HEK293 (cell line): ENCODE measurements around the gene SDC1.

Experiments used
- CTCF ChIA-PET: fragments of 350-600 bp; formaldehyde crosslinking; extraction: SDS; loops from one replicate; lab custom pipeline; 2021; ENCODE audit warnings: antibody characterized with exemption; lab: Yijun Ruan, JAX
- POLR2A ChIA-PET: fragments of 300-600 bp; formaldehyde crosslinking; extraction: SDS; loops from one replicate; lab custom pipeline; 2020; ENCODE audit warnings: antibody characterized with exemption, inconsistent platforms; lab: Yijun Ruan, JAX
- H3K27ac ChIP-seq: fragments of 200-500 bp; sonication (Bioruptor generic); 2 replicates; pipeline ENCODE4 v1.5.1; 2014; ENCODE audit warnings: low read depth, low read length, control low read depth, inconsistent platforms; ENCODE audit errors: extremely low read depth
- H3K36me3 ChIP-seq, 2 experiments: fragments of 200-500 bp in 1 of 2; sonication (Bioruptor generic) in 1 of 2; 1 replicate in 1 of 2; 2 replicates in 1 of 2; pipeline ENCODE4 v1.5.1; 2014 to 2017; ENCODE audit warnings: inconsistent platforms in 2 of 2, low read length in 2 of 2; ENCODE audit not compliant: control insufficient read depth in 2 of 2, insufficient read depth in 1 of 2
- H3K4me1 ChIP-seq: fragments of 200-500 bp; sonication (Bioruptor generic); 2 replicates; pipeline ENCODE4 v1.5.1; 2014; ENCODE audit warnings: mild to moderate bottlenecking, low read length, inconsistent platforms; ENCODE audit not compliant: control insufficient read depth, insufficient read depth
- H3K4me3 ChIP-seq: 2 replicates; pipeline ENCODE4 v1.5.1; 2011; ENCODE audit warnings: low read depth, mild to moderate bottlenecking, control low read depth, low read length, moderate library complexity
- H3K9me3 ChIP-seq: fragments of 200-500 bp; sonication (Bioruptor generic); 2 replicates; pipeline ENCODE4 v1.5.1; 2014; ENCODE audit warnings: low read depth, low read length, inconsistent platforms; ENCODE audit not compliant: control insufficient read depth, insufficient read depth
- BCL11B ChIP-seq: fragments of 450-650 bp; formaldehyde crosslinking; IDR thresholded peaks from 2 replicates; pipeline ENCODE4 v1.5.1; 2016; ENCODE audit warnings: low read depth, missing biosample characterization, missing genetic modification characterization
- GFI1B ChIP-seq: fragments of 450-650 bp; formaldehyde crosslinking; IDR thresholded peaks from 2 replicates; pipeline ENCODE4 v1.5.1; 2016; ENCODE audit warnings: missing biosample characterization, missing genetic modification characterization
- HOXD13 ChIP-seq: sonication (generic); formaldehyde crosslinking; IDR thresholded peaks from 2 replicates; pipeline ENCODE4 v1.8.0; 2022; ENCODE audit warnings: missing genetic modification reagents, borderline replicate concordance
- MEIS1 ChIP-seq: sonication (generic); formaldehyde crosslinking; IDR thresholded peaks from 2 replicates; pipeline ENCODE4 v1.8.1; 2022; ENCODE audit warnings: missing genetic modification reagents, mild to moderate bottlenecking, borderline replicate concordance
- ZNF114 ChIP-seq: fragments of 450-650 bp; formaldehyde crosslinking; IDR thresholded peaks from 2 replicates; pipeline ENCODE4 v1.5.0; 2017; ENCODE audit warnings: missing biosample characterization, missing genetic modification characterization
- ZNF335 ChIP-seq: fragments of 450-650 bp; formaldehyde crosslinking; conservative IDR thresholded peaks from 2 replicates; pipeline ENCODE4 v1.5.1; 2016; ENCODE audit warnings: missing biosample characterization, missing genetic modification characterization
- ZNF350 ChIP-seq: fragments of 450-650 bp; formaldehyde crosslinking; IDR thresholded peaks from 2 replicates; pipeline ENCODE4 v1.5.0; 2017; ENCODE audit warnings: missing biosample characterization, mild to moderate bottlenecking, missing genetic modification characterization
- ZNF423 ChIP-seq: fragments of 450-650 bp; formaldehyde crosslinking; IDR thresholded peaks from 2 replicates; pipeline ENCODE4 v1.5.1; 2016; ENCODE audit warnings: missing biosample characterization, missing genetic modification characterization
- ZNF530 ChIP-seq: fragments of 450-650 bp; formaldehyde crosslinking; IDR thresholded peaks from 2 replicates; pipeline ENCODE4 v1.5.1; 2016; ENCODE audit warnings: low read depth, missing biosample characterization, missing genetic modification characterization
- ZNF544 ChIP-seq: fragments of 450-650 bp; formaldehyde crosslinking; IDR thresholded peaks from 2 replicates; pipeline ENCODE4 v1.5.0; 2017; ENCODE audit warnings: missing biosample characterization, missing genetic modification characterization
- ZNF555 ChIP-seq: fragments of 450-650 bp; formaldehyde crosslinking; conservative IDR thresholded peaks from 2 replicates; pipeline ENCODE4 v1.5.1; 2017; ENCODE audit warnings: missing biosample characterization, mild to moderate bottlenecking, missing genetic modification characterization, inconsistent platforms
- ZNF558 ChIP-seq: fragments of 450-650 bp; formaldehyde crosslinking; IDR thresholded peaks from 2 replicates; pipeline ENCODE4 v1.5.1; 2016; ENCODE audit warnings: missing biosample characterization, missing genetic modification characterization
- ZNF600 ChIP-seq: fragments of 450-650 bp; formaldehyde crosslinking; IDR thresholded peaks from 2 replicates; pipeline ENCODE4 v1.5.1; 2016; ENCODE audit warnings: missing biosample characterization, missing genetic modification characterization
- ZNF610 ChIP-seq: fragments of 450-650 bp; formaldehyde crosslinking; IDR thresholded peaks from 2 replicates; pipeline ENCODE4 v1.5.1; 2016; ENCODE audit warnings: missing biosample characterization, missing genetic modification characterization, borderline replicate concordance
- ZNF76 ChIP-seq: fragments of 450-650 bp; formaldehyde crosslinking; IDR thresholded peaks from 2 replicates; pipeline ENCODE4; 2016; ENCODE audit warnings: low read depth, missing biosample characterization, missing genetic modification characterization, borderline replicate concordance
- ZNF837 ChIP-seq: fragments of 450-650 bp; formaldehyde crosslinking; IDR thresholded peaks from 2 replicates; pipeline ENCODE4 v1.5.1; 2016; ENCODE audit warnings: missing biosample characterization, missing genetic modification characterization
- TF ChIP-seq, protein P1 (sequence below): fragments of 450-650 bp; formaldehyde crosslinking; IDR thresholded peaks from 2 replicates; pipeline ENCODE4 v1.5.0; 2017; ENCODE audit warnings: missing biosample characterization, missing genetic modification characterization, borderline replicate concordance
- TF ChIP-seq, protein P2 (sequence below): fragments of 450-650 bp; formaldehyde crosslinking; IDR thresholded peaks from 2 replicates; pipeline ENCODE4 v1.5.1; 2016; ENCODE audit warnings: missing biosample characterization, missing genetic modification characterization
- TF ChIP-seq, protein P3 (sequence below): fragments of 450-650 bp; formaldehyde crosslinking; IDR thresholded peaks from 2 replicates; pipeline ENCODE4 v1.5.1; 2016; ENCODE audit warnings: missing biosample characterization, missing genetic modification characterization
- TF ChIP-seq, protein P4 (sequence below): fragments of 450-650 bp; formaldehyde crosslinking; IDR thresholded peaks from 2 replicates; pipeline ENCODE4 v1.5.1; 2017; ENCODE audit warnings: missing biosample characterization, missing genetic modification characterization
- TF ChIP-seq, protein P5 (sequence below): fragments of 450-650 bp; formaldehyde crosslinking; IDR thresholded peaks from 2 replicates; pipeline ENCODE4 v1.5.1; 2016; ENCODE audit warnings: missing biosample characterization, missing genetic modification characterization

Gene SDC1

DNA sequence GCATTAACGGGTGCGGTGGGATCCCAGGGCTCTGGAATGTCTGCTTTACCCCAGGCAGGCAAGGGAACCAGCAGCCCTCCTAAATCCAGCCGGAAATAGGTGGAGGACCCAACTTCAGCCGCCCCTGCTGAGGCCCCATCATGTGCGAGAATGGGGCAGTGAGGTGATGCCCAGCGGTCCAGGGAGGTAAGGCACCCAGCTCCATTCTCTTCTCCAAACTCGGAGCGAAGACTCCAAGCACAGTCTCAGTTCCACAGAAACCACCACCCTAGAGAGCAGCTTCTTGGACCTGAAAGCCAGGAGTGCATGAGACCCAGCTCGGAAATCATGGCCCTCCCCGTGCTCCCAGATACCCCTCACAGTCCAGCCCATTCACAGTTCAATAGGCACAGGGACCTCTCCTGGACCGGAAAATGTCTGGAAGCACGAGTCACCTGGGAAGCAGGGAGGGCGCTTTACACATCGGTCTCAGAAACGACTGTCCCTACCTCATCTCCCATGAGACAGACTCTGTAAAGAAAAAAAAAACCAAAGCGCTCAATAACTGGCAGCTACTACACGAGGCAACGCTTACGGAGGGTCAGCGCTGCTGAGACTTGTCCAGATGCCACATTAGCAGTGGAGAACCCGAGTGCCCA, 2.0 kb downstream of the SDC1 start:
- CTCF ChIA-PET: interaction anchor here (0.6 to 1.7 kb wide), 2 partner anchors 178 to 208 kb away, joined by 3 to 4 read pairs; no protein-coding TSS in a partner anchor
- Histone ChIP-seq H3K36me3 (peaks cover 0 to 18% of the 10 kb centered on the region in 2 experiments; a peak in 2 of 3 replicates), H3K27ac (no peak overlapping the region), H3K9me3 (no peaks in the 10 kb centered on the region), H3K4me3 (no peak overlapping the region), H3K4me1 (peaks cover 14% of the 10 kb centered on the region)
- POLR2A ChIA-PET: interaction anchor here (0.7 to 1.7 kb wide), 3 partner anchors 10 to 86 kb away, joined by 4 to 6 read pairs (median 6); no protein-coding TSS in a partner anchor
- TF ChIP-seq ZNF335 (tag by site-specific recombination) (peak; percentile 48), ZNF114 (tag by site-specific recombination) (no peak), BCL11B (tag by site-specific recombination) (no peak), ZNF76 (no peak)
- TF ChIP-seq, all 188 proteins: peak for 1

DNA sequence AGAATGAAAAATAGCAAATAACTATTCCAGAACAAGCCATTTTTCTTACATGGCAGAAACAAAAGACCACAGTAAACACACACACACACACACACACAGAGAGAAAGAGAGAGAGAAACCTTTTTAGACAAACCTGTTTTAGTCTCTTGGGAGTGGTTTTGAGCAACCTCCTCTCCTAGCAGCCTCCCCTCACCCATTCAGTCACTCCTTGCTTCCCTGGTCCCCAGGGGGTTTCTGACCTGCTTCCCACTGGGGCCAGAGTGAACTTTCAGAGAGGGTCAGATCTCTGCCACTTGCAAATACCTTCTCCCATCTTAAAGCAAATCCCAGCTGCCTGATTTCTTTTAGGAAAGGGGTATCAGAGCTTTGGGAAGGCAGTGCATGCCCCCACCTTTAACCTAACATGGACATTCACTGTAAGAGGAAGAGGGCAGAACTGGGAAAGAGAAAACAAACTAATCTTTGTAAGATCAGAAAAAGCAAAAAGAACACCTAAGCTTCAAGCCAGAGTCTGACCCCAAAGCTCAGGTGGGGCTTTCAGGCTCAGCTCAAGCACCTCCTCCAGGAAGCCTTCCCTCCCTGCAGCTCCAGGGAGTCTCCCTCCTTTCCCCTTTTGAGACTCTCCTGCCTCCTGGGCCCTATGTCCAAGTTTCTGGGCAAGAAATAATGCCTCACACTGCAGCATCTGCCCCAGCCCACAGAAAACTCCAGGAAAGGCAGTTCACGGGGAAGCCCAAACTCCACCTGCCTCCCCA, 2.7 kb downstream of the SDC1 start:
- no peak overlapping the region; the same call in 1 of the 2 replicates for H3K27ac ChIP-seq
- CTCF ChIA-PET: interaction anchor here (1.3 to 1.7 kb wide), 2 partner anchors 87 to 207 kb away, joined by 4 read pairs; no protein-coding TSS in a partner anchor
- no peaks in the 10 kb centered on the region for H3K9me3 ChIP-seq
- POLR2A ChIA-PET: interaction anchor here (1.0 to 1.7 kb wide), 3 partner anchors 10 to 81 kb away, joined by 3 to 6 read pairs (median 3); no protein-coding TSS in a partner anchor
- peaks cover 0 to 19% of the 10 kb centered on the region in 2 experiments; a peak in 2 of 3 replicates for H3K36me3 ChIP-seq
- H3K4me1 ChIP-seq: peaks cover 14% of the 10 kb centered on the region
- no peak overlapping the region for H3K4me3 ChIP-seq
- TF ChIP-seq ZNF610 (tag by site-specific recombination) (no peak), ZNF544 (tag by site-specific recombination) (no peak), MEIS1 (CRISPR knock-in tag) (no peak), ZNF555 (no peak), ZNF600 (tag by site-specific recombination) (peak; percentile 42; the same call in 1 of the 2 replicates), ZNF350 (tag by site-specific recombination) (no peak), ZNF423 (no peak), GFI1B (tag by site-specific recombination) (no peak), ZNF530 (tag by site-specific recombination) (no peak), HOXD13 (CRISPR knock-in tag) (no peak), ZNF558 (no peak), ZNF837 (tag by site-specific recombination) (no peak)
- TF ChIP-seq, protein P1, sequence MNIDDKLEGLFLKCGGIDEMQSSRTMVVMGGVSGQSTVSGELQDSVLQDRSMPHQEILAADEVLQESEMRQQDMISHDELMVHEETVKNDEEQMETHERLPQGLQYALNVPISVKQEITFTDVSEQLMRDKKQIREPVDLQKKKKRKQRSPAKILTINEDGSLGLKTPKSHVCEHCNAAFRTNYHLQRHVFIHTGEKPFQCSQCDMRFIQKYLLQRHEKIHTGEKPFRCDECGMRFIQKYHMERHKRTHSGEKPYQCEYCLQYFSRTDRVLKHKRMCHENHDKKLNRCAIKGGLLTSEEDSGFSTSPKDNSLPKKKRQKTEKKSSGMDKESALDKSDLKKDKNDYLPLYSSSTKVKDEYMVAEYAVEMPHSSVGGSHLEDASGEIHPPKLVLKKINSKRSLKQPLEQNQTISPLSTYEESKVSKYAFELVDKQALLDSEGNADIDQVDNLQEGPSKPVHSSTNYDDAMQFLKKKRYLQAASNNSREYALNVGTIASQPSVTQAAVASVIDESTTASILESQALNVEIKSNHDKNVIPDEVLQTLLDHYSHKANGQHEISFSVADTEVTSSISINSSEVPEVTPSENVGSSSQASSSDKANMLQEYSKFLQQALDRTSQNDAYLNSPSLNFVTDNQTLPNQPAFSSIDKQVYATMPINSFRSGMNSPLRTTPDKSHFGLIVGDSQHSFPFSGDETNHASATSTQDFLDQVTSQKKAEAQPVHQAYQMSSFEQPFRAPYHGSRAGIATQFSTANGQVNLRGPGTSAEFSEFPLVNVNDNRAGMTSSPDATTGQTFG (tag by site-specific recombination): no peak
- TF ChIP-seq, protein P2, sequence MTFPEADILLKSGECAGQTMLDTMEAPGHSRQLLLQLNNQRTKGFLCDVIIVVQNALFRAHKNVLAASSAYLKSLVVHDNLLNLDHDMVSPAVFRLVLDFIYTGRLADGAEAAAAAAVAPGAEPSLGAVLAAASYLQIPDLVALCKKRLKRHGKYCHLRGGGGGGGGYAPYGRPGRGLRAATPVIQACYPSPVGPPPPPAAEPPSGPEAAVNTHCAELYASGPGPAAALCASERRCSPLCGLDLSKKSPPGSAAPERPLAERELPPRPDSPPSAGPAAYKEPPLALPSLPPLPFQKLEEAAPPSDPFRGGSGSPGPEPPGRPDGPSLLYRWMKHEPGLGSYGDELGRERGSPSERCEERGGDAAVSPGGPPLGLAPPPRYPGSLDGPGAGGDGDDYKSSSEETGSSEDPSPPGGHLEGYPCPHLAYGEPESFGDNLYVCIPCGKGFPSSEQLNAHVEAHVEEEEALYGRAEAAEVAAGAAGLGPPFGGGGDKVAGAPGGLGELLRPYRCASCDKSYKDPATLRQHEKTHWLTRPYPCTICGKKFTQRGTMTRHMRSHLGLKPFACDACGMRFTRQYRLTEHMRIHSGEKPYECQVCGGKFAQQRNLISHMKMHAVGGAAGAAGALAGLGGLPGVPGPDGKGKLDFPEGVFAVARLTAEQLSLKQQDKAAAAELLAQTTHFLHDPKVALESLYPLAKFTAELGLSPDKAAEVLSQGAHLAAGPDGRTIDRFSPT (tag by site-specific recombination): peak; percentile 25; the same call in 1 of the 2 replicates
- TF ChIP-seq, protein P3, sequence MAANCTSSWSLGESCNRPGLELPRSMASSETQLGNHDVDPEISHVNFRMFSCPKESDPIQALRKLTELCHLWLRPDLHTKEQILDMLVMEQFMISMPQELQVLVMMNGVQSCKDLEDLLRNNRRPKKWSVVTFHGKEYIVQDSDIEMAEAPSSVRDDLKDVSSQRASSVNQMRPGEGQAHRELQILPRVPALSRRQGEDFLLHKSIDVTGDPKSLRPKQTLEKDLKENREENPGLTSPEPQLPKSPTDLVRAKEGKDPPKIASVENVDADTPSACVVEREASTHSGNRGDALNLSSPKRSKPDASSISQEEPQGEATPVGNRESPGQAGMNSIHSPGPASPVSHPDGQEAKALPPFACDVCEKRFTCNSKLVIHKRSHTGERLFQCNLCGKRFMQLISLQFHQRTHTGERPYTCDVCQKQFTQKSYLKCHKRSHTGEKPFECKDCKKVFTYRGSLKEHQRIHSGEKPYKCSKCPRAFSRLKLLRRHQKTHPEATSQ (tag by site-specific recombination): no peak
- TF ChIP-seq, protein P4, sequence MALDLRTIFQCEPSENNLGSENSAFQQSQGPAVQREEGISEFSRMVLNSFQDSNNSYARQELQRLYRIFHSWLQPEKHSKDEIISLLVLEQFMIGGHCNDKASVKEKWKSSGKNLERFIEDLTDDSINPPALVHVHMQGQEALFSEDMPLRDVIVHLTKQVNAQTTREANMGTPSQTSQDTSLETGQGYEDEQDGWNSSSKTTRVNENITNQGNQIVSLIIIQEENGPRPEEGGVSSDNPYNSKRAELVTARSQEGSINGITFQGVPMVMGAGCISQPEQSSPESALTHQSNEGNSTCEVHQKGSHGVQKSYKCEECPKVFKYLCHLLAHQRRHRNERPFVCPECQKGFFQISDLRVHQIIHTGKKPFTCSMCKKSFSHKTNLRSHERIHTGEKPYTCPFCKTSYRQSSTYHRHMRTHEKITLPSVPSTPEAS: peak; percentile 45; the same call in 1 of the 2 replicates
- TF ChIP-seq, protein P5, sequence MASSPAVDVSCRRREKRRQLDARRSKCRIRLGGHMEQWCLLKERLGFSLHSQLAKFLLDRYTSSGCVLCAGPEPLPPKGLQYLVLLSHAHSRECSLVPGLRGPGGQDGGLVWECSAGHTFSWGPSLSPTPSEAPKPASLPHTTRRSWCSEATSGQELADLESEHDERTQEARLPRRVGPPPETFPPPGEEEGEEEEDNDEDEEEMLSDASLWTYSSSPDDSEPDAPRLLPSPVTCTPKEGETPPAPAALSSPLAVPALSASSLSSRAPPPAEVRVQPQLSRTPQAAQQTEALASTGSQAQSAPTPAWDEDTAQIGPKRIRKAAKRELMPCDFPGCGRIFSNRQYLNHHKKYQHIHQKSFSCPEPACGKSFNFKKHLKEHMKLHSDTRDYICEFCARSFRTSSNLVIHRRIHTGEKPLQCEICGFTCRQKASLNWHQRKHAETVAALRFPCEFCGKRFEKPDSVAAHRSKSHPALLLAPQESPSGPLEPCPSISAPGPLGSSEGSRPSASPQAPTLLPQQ (tag by site-specific recombination): no peak
